Endothelial cell (in vitro differentiated cells): ENCODE results near the gene RNF175. TPM values are rescaled to one million over a fixed set of nuclear protein-coding genes. Genes with fewer than 3 reads are reported as not detected.
"Not testable (repeated sequence)": the region's sequence is repeated elsewhere in the genome, so short reads cannot be mapped to it uniquely, and the experiment has no call there.

Experiments
- DNase-seq: peaks from one replicate; pipeline ENCODE4 v3.0.0; 2021; ENCODE audit warnings: low spot score
- H3K27ac Mint-ChIP-seq: one replicate; pipeline ENCODE4 v1.8.0; 2021; ENCODE audit warnings: mixed read lengths, inconsistent platforms; ENCODE audit not compliant: unreplicated experiment
- H3K27me3 Mint-ChIP-seq: one replicate; pipeline ENCODE4 v1.8.0; 2021; ENCODE audit warnings: mild to moderate bottlenecking, moderate library complexity, mixed read lengths, inconsistent platforms; ENCODE audit not compliant: unreplicated experiment
- H3K36me3 Mint-ChIP-seq: one replicate; pipeline ENCODE4 v1.8.0; 2021; ENCODE audit warnings: mild to moderate bottlenecking, low read depth, mixed read lengths, inconsistent platforms; ENCODE audit not compliant: unreplicated experiment
- H3K4me1 Mint-ChIP-seq: one replicate; pipeline ENCODE4 v1.8.0; 2021; ENCODE audit warnings: mild to moderate bottlenecking, mixed read lengths, inconsistent platforms; ENCODE audit not compliant: unreplicated experiment
- H3K4me3 Mint-ChIP-seq: one replicate; pipeline ENCODE4 v1.8.0; 2021; ENCODE audit warnings: mild to moderate bottlenecking, mixed read lengths, inconsistent platforms; ENCODE audit not compliant: unreplicated experiment
- H3K9me3 Mint-ChIP-seq: one replicate; pipeline ENCODE4 v1.8.0; 2021; ENCODE audit warnings: mixed read lengths, inconsistent platforms; ENCODE audit not compliant: unreplicated experiment
- CTCF ChIP-seq: fragments of 200-600 bp; sonication (generic); IDR thresholded peaks from one replicate; pipeline ENCODE4 v1.5.0; 2021; ENCODE audit warnings: antibody characterized with exemption; ENCODE audit not compliant: unreplicated experiment
- total RNA-seq: library from RNA; stranded (reverse); fragmentation: NEBNext Ultra II Directional; extraction: Animal tissue kit (Norgen Biotek cat#: 25700); gene quantifications from one replicate; pipeline ENCODE4 v1.2.1, GENCODE V29; 2021; ENCODE audit not compliant: unreplicated experiment

RNF175 gene
- total RNA-seq, 1 donor from 2014 or later = 0.36 TPM

- TF ChIP-seq CTCF = no peak
- Mint-ChIP-seq H3K4me3 (no peak overlapping the region), H3K36me3 (no peaks in the 10 kb centered on the region), H3K9me3 (no peaks in the 10 kb centered on the region), H3K4me1 (no peaks in the 10 kb centered on the region), H3K27ac (no peak overlapping the region), H3K27me3 (peaks cover 2% of the 10 kb centered on the region)
- no peak for DNase-seq
These were observed 83.3 kb downstream of the RNF175 start for GRCh38 chr4:153676486-153676885.

- no peak overlapping the region for H3K27ac Mint-ChIP-seq
- H3K9me3 Mint-ChIP-seq = no peaks in the 10 kb centered on the region
- no peak for TF ChIP-seq CTCF
- peaks cover 4% of the 10 kb centered on the region for H3K27me3 Mint-ChIP-seq
- H3K36me3 Mint-ChIP-seq = no peaks in the 10 kb centered on the region
- DNase-seq = no peak
- no peaks in the 10 kb centered on the region for H3K4me1 Mint-ChIP-seq
- H3K4me3 Mint-ChIP-seq = no peak overlapping the region
These were observed 90.0 kb downstream of the RNF175 start for GRCh38 chr4:153669838-153670237.

GRCh38 chr4:153668647-153669046, 91.2 kb downstream of the RNF175 start:
- Mint-ChIP-seq H3K4me3 (no peak overlapping the region), H3K9me3 (no peaks in the 10 kb centered on the region), H3K27ac (no peak overlapping the region), H3K36me3 (no peaks in the 10 kb centered on the region), H3K27me3 (peaks cover 2% of the 10 kb centered on the region), H3K4me1 (no peaks in the 10 kb centered on the region)
- TF ChIP-seq CTCF = no peak
- no peak for DNase-seq

GRCh38 chr4:153666505-153666904, 93.3 kb downstream of the RNF175 start:
- not testable (repeated sequence) for DNase-seq, H3K4me3 Mint-ChIP-seq, H3K4me1 Mint-ChIP-seq, H3K9me3 Mint-ChIP-seq, H3K27me3 Mint-ChIP-seq, H3K36me3 Mint-ChIP-seq, H3K27ac Mint-ChIP-seq

GRCh38 chr4:153663667-153664066, 96.2 kb downstream of the RNF175 start:
- no peak overlapping the region for H3K4me3 Mint-ChIP-seq
- H3K9me3 Mint-ChIP-seq = peaks cover 4% of the 10 kb centered on the region
- no peak overlapping the region for H3K27ac Mint-ChIP-seq
- H3K36me3 Mint-ChIP-seq = peaks cover 7% of the 10 kb centered on the region
- TF ChIP-seq CTCF = no peak
- no peaks in the 10 kb centered on the region for H3K4me1 Mint-ChIP-seq
- DNase-seq = no peak
- H3K27me3 Mint-ChIP-seq = peaks cover 5% of the 10 kb centered on the region

- Mint-ChIP-seq H3K27me3 (peaks cover 4% of the 10 kb centered on the region), H3K36me3 (peaks cover 7% of the 10 kb centered on the region), H3K4me1 (no peaks in the 10 kb centered on the region), H3K4me3 (no peak overlapping the region), H3K9me3 (peaks cover 4% of the 10 kb centered on the region), H3K27ac (no peak overlapping the region)
- TF ChIP-seq CTCF = no peak
- no peak for DNase-seq
These were observed 97.9 kb downstream of the RNF175 start for GRCh38 chr4:153661908-153662307.
